GM19351 (cell line): ENCODE data around the gene MDGA2.
"Not testable (repeated sequence)": the region's sequence is repeated elsewhere in the genome, so short reads cannot be mapped to it uniquely, and the experiment has no call there.

ENCODE experiments used
- ATAC-seq: cut with Tn5 transposase; IDR thresholded peaks from one replicate; pipeline ENCODE4 v1.9.1; 2021; ENCODE audit warnings: mild to moderate bottlenecking, moderate library complexity; ENCODE audit not compliant: unreplicated experiment

The MDGA2 gene

DNA sequence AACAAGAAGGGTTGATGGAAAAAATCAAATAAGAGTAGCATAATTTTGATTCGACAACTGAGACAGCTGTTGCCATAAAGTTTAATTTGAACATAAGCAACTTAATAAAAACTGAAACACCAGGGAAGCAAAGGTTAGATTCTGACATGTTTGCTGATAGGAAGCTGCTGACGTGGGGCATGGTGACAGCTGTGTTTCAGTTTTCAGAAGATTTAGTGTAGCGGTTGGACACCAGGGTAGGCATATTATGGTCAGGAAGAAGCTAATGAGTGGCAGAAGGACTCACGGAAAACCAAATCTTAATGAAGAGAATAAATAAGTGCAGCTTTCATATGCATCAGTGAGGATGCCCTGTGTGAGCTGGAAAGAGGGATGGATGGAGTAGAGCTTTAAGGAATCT is 687.1 kb downstream of the MDGA2 start:
- no peak for ATAC-seq

DNA sequence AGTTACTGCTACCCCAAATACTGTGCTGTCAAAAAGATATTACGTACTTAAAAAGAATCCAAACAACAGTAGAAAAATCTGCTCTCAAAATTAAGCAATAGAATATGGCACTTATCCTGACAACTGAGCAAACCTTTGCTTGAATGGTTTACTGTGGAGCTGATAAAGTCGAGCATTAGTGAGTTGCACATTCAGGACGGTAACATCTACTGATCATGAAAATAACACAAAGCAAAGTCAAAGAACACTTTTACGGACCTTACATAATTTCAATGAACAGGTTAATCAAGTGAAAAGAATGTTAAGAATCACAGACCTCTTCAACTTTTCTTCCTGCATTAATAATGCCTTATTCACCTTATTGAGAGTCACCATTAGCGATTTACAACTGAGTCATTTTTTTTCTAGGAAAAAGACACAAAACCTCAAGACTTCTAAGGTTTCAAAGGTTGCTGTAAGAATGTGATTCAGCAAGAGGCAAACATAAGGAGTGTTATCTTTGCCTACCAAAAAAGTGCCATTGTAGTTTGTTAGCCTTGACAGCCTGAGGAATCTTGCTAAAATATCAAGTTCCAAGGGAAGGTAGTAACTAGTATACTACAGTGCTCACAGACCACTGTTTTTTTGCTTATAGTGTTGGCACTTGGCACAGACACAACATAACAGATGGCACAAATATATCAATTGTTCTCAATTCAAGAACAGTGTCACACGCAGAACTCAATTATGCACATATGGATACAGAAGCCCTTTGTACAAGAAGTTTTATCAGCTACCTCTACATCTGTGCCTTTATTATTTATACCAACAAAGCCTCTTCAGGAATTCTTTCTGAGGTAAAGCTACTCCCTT is 689.6 kb downstream of the MDGA2 start:
- no peak for ATAC-seq

DNA sequence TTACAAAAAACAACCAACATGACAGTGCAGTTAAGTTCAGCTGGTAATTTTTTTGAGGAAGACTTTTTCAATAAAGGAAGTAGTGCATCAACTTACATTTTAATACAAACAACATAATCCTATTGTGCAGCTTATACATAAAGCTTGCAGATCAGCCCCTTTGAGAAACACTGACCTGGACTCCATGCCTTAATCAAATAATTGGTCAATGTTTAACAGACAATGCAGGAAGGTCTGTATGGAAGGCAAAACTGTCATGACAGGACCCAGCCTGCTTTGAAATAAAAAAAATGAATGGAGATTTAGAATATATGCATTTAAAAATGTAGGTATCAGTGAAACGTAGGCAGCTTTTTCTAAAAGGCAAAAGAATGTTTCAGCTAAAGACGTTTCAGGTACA is 702.1 kb downstream of the MDGA2 start:
- no peak for ATAC-seq

DNA sequence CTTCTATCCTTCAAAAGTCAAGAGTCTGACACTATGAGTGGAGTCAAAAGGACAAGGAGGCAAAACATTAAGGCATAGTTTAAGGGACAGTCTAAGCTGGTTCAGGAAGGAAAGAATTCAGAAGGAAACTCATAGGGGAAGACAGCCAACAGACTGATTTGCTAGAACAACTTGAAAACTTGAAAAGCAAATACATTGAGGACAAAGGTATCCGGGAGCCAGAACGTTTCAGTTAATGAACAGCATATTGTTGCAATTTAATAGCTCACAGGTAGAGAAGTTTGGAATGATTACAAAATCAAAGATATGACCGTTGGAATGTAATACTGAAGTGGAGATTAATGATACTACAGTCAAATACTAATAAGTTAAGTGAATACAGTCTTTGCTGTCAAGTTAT is 711.0 kb downstream of the MDGA2 start:
- ATAC-seq: no peak

DNA sequence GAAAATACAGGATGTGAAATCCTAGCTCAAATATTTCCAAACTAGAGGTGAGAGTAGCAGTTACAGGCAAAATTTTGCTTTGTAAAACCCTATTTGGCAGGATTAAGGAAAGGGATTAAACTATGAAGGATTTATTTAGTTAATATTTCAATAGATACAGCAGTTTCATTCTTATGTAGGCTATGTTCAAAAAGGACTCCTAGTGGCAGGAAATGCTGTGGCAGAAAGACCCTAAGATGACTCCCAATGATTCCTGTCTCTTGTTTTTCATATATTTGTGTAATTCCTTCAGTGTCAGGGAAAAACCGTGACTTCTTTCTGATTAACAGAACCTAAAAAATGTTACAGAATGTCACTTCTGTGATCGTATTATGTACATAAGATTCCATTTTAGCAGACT is 724.3 kb downstream of the MDGA2 start:
- no peak for ATAC-seq

DNA sequence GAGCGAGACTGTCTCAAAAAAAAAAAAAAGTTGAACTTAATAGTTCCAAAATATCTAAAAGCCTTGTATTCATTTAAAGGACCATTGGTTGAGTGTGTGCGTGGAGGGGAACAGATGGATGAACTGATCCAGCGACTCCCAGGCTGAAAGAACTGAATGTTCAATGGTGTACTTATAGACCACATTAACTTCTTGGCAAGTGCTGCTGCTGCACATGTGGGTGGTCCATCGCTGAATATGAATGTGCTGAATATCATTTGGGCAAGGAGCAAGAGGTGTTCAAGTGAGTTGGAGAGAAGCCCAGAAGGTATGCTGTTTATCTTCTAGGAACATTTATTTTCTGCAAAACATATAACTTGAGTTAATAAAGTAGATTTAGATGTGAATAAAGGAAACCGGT is 734.8 kb downstream of the MDGA2 start:
- no peak for ATAC-seq

DNA sequence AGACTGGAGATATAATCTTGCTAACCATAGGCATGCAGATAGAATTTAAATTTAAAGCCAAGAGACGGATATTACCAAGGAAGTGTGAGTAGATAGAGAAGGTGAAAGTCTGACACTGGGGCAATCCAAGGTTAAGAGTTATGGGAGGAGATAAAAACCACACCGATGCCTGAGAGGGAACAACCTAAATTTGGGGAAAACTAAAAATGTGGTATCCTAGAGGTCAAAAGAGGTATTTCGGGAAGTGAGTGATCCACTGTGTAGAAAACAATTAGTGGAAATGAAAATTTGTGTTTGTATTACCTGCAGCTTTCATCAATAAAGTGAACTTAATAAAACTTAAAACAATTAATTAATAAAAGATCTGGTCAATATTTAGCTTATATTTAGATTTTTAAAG is 754.9 kb downstream of the MDGA2 start:
- no peak for ATAC-seq

DNA sequence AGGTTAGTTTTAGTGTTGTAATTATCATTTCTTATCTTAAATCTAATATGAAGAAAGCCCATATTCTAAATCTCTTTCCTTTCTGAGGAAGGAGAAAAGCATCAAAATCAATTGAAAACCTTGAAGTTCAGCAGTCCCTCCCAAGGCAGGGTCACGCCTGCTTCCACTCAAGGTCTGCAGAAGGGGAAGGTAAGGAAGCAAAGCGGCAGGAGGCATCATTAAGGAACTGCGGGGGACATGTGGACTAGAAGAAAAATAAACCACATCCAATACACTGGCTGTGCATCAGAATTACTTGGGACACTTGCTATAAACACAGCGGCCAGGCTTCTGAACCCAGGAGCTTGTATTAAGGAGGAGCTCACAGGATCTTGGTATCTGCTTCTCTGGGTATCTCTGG is 759.9 kb downstream of the MDGA2 start:
- ATAC-seq: not testable (repeated sequence)

DNA sequence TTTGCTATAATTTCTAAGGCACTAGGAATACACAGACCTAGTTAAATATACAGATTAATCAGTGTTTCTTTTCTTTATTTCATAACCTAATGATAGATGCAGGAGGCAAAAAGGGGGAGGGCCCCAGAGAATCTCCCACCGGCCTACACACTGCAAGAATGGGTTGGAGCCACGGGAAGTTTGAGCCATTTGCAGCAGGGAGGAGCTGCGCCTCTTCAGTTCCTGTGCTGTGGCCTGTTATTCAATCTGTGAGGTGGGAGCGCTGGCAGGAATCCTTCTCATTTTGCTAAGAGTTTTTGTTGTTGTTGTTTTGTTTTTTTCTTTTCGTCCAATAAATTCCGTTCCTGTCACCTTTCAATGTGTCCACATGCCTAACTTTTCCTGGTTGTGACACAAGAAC is 772.6 kb downstream of the MDGA2 start:
- ATAC-seq: no peak

DNA sequence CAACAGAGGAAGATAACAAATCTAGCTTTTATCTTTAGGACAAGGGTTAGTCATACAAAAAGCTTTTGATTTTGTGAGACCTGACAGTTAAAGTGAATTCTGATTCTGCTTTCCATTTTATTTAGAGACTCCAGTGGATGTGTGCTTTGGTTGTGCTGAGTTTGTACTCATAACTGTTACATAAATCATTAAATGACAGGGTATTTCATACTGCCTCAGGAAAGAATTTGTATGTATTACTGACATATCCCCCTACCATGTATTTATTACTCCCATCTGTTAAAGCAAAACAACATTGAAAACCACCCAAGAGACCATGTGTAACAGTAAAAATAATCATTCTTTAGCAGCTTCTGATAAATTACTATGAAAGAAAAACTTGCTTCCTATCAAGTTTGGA is 780.9 kb downstream of the MDGA2 start:
- no peak for ATAC-seq

DNA sequence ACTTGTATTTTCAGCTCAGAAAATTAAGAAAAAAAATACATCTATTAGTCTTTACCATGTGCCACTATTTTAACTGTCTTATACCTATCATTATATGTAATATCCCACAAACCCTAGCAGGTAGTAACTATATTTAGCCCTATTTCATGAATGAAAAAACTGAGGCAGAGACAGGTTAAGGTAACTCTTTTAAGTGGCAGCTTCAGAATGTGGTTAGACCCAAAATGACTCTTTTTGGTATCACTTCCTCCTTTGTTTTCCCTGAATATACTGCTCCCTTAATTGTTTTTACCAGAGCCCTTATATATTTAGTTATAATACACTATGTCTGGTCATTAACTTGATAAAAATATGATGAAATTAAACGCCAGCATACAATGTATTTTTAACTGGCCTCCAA is 788.3 kb downstream of the MDGA2 start:
- ATAC-seq: peak; percentile 81

DNA sequence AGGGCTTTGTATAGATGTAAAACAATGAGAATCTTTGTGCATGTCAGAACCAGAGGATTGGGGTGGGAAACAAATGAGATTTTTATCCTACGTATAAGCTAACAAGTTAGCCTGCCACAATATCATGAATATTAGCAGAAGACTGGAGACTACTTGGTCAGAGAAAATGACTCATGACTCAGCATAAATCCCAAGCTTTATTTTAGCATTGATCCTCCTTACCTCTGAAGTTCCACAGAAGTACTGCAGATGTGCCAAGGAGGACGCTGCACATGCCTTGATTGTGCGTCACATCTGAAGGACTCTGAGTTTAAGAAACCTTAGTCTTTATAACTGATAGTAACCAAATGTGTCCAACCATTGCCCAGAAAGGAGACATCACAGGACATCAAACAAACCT is 789.8 kb downstream of the MDGA2 start:
- no peak for ATAC-seq

DNA sequence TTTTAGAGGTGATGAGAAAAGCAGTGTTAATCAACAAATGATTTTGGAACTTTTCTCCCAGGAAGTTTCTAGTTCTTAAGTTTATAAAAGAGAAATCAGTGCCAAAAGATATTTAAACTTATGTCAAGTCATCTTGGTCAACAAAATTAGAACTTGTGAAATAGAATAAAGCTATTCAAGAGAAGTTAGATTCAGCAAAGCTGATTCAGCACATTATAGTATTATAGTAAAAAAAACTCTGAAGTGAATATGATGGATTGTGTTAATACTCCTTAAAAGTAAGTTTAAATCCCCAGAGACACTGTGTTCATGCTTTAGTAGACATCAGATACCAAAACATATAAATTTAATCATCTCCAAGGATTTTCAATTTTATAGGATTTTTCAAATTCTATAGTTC is 813.7 kb downstream of the MDGA2 start:
- ATAC-seq: no peak

DNA sequence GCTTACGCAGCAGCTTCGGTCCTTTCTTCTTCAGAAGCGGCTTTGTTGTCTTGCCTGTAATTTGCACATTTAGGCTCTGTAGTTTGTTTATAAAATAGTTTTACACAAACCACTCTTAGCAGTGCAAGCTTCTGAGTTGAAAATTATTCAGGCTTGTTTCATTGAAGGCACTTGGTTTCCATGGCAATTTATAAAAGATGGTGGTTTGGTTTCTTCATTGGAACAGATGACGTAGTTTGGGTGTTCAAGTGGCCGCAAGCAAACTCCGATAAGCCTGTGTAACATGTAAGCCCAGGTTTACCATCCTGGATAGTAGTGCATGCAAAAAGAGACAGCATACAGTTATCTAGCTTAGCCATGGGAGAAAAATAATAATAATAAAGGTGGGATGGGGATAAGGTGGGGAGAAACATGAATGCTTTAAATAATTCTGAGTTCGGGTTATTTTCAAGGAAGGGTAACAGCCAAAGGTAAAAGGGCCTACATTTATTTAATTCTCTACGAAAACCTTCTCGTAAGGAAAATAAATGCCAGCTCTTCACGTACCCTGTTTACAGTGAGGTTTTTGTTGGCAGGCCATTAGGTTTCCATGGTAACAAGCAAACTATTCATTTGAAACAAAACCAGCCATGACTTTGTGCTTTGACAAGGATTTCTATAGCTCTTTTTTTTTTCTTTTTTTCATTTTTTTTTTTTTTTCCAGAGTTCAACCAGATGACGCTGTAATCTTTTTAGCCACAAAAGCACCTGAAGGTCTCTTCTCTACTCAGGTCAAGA is 834.3 kb downstream of the MDGA2 start:
- ATAC-seq: no peak

DNA sequence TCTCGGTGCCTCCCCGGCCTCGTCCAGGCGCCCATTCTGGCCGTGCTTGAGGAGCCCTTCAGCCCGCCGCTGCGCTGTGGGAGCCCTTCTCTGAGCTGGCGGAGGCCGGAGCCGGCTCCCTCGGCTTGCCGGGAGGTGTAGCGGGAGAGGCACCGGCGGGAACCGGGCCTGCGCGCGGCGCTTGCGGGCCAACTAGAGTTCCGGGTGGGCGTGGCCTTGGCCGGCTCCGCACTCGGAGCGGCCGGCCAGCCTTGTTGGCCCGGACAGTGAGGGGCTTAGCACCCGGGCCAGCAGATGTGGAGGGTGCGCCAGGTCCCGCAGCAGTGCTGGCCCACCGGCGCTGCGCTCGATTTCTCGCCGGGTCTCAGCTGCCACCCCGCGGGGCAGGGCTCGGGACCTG is 855.1 kb downstream of the MDGA2 start:
- ATAC-seq: no peak

DNA sequence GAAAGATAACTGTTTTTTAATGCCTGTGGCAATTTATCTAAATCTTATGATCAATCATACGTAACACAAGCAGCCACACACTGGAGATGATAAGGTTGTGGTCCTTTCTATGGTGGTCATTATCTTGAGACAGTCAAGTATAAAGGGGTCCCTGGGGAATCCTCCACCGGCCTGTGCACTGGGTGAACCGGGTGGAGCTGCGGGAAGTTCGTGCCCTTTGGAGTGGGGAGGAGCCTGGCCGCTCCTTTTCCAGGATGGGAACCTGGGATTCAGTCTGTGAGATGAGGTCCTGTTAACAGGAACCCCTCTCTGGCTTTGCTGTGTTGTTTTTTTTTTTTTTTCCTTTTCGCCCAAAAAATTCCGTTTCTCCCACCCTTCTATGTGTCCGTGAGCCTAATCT is 856.3 kb downstream of the MDGA2 start:
- ATAC-seq: no peak

DNA sequence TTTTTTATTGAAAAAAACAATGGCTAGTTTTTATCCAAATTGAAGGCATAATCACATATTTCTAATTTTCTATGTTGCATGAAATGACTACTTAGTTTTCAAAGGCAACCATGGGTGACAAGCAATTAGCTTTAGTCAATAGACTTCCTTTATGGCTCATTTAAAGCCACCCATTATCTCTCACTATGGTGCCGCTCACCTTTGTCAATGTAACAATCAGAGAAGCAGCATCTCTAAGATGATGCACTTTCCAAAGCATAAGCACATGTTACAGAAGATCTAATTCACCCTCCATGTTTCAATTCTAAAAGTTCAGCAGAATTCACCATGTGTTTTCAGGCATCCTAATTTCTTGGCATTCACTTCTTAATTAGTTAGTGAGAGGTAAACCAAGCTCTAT is 857.3 kb downstream of the MDGA2 start:
- ATAC-seq: no peak

DNA sequence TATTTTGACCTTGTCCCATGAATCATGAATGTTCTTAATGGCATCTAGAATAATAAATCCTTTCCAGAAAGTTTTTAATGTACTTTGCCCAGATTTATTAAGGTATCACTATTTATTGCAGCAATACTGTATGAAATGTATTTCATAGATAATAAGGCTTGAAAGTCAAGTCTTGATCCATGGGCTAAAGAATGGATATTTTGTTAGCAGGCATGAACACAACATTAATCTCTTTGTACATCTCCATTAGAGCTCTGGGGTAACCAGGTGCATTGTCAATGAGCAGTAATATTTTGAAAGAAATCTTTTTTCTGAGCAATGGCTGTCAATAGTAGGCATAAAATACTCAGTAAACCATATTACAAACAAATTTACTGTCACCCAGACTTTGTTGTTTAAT is 882.3 kb downstream of the MDGA2 start:
- ATAC-seq: no peak
